Measurements from ENCODE around the gene R3HCC1L. TPM values are rescaled to one million over a fixed set of nuclear protein-coding genes. Genes with fewer than 3 reads are reported as not detected.
"Not testable (repeated sequence)": the region's sequence is repeated elsewhere in the genome, so short reads cannot be mapped to it uniquely, and the experiment has no call there.

Gene R3HCC1L
- total RNA-seq, 3 donors from 2014 or later, result 15.3 to 22.8 (median 18.8) TPM

DNA sequence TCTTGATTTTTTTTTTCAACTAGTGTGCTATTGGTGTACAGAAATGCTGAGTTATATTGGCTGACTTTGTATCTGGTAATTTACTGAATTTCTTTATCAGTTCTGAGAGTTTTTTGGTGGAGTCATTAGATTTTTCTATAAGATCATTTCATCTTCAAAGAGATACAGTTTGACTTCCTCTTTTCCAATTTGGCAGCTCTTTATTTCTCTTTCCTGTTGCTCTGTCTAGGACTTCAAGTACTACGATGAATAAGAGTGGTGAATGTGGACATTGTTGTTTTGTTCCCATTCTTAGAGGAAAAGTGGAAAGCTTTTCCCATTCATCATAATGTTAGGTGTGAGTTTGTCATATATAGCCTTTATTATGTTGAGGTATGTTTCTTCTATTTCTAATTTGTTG is 83.3 kb downstream of the R3HCC1L start:
- no peak for DNase-seq
- no peaks in the 10 kb centered on the region for H3K4me1 ChIP-seq (ENCODE audit: low read depth)
- H3K4me3 ChIP-seq, result no peak overlapping the region
- TF ChIP-seq, protein P1, sequence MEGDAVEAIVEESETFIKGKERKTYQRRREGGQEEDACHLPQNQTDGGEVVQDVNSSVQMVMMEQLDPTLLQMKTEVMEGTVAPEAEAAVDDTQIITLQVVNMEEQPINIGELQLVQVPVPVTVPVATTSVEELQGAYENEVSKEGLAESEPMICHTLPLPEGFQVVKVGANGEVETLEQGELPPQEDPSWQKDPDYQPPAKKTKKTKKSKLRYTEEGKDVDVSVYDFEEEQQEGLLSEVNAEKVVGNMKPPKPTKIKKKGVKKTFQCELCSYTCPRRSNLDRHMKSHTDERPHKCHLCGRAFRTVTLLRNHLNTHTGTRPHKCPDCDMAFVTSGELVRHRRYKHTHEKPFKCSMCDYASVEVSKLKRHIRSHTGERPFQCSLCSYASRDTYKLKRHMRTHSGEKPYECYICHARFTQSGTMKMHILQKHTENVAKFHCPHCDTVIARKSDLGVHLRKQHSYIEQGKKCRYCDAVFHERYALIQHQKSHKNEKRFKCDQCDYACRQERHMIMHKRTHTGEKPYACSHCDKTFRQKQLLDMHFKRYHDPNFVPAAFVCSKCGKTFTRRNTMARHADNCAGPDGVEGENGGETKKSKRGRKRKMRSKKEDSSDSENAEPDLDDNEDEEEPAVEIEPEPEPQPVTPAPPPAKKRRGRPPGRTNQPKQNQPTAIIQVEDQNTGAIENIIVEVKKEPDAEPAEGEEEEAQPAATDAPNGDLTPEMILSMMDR (IDR thresholded peaks at IDR 0.05), result no peak
- no peak for ATAC-seq
- H3K36me3 ChIP-seq (ENCODE audit: low read depth), result no peaks in the 10 kb centered on the region
- intact Hi-C loops (cut with DNase I, micrococcal nuclease), result no loop called here
- H3K9me3 ChIP-seq, result peaks cover 5% of the 10 kb centered on the region

DNA sequence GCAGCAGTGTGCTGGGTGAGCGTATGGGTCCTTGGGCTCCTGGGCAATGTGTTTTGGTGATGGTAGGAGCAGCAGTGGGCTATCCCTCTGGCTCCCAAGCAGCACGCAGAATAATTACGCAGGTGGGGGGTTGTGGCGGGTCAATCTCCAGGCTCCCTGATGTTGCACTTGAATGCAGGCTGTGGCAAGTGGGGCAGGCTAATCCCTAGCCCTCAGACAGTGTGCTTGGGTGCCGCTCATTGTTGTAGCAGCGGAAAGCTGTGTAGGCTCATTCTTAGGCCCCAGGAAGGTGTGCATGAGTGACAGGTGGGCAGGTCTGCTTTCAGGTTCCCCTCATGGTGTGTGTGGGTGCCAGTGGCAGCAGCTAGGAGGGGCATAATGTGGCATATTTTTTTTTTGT is 89.4 kb downstream of the R3HCC1L start:
- intact Hi-C loops (cut with DNase I, micrococcal nuclease), result no loop called here
- Histone ChIP-seq H3K4me3 (no peak overlapping the region), H3K4me1 (ENCODE audit: low read depth) (no peaks in the 10 kb centered on the region), H3K9me3 (peaks cover 8% of the 10 kb centered on the region), H3K36me3 (ENCODE audit: low read depth) (no peaks in the 10 kb centered on the region)
- TF ChIP-seq, protein P1 (IDR thresholded peaks at IDR 0.05), result no peak
- DNase-seq (no peak), ATAC-seq (no peak)

DNA sequence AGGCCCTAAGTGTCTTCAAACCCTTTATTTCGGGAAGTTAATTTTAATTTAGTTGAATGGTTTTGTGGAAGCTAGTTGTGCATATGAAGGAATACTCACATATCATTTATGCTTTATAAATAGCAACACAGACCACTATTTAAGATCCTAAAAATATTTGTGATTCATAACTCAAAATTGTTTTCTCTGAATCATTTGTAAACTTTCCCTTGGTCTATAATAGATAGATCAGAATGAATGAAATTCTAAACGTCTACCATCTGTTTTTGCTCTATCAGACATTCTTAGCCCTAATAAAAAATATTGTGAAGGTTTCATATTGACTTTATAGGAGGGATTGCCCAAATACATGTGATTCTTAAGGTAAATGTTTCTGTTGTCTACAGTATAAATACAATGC is 90.1 kb downstream of the R3HCC1L start:
- intact Hi-C loops (cut with DNase I, micrococcal nuclease), result no loop called here
- Histone ChIP-seq H3K4me1 (ENCODE audit: low read depth) (no peaks in the 10 kb centered on the region), H3K36me3 (ENCODE audit: low read depth) (no peaks in the 10 kb centered on the region), H3K9me3 (peaks cover 6% of the 10 kb centered on the region), H3K4me3 (no peak overlapping the region)
- DNase-seq (no peak), ATAC-seq (no peak)
- TF ChIP-seq, protein P1 (IDR thresholded peaks at IDR 0.05), result no peak

- TF ChIP-seq, protein P1 (IDR thresholded peaks at IDR 0.05), result no peak
- Histone ChIP-seq H3K4me1 (ENCODE audit: low read depth) (no peaks in the 10 kb centered on the region), H3K4me3 (no peak overlapping the region), H3K9me3 (peaks cover 6% of the 10 kb centered on the region), H3K36me3 (ENCODE audit: low read depth) (no peaks in the 10 kb centered on the region)
- DNase-seq (no peak), ATAC-seq (no peak)
- intact Hi-C loops (cut with DNase I, micrococcal nuclease), result no loop called here
Observed at GRCh38 chr10:98224996-98225395, 90.5 kb downstream of the R3HCC1L start.

- peaks cover 6% of the 10 kb centered on the region for H3K9me3 ChIP-seq
- intact Hi-C loops (cut with DNase I, micrococcal nuclease), result no loop called here
- no peak overlapping the region for H3K4me3 ChIP-seq
- TF ChIP-seq, protein P1 (IDR thresholded peaks at IDR 0.05), result no peak
- no peak for ATAC-seq
- H3K4me1 ChIP-seq (ENCODE audit: low read depth), result no peaks in the 10 kb centered on the region
- H3K36me3 ChIP-seq (ENCODE audit: low read depth), result no peaks in the 10 kb centered on the region
- DNase-seq, result no peak
Observed at GRCh38 chr10:98226508-98227144, 92.2 kb downstream of the R3HCC1L start.

- DNase-seq; H3K4me1 ChIP-seq (ENCODE audit: low read depth); H3K4me3 ChIP-seq; H3K36me3 ChIP-seq (ENCODE audit: low read depth); ATAC-seq; intact Hi-C loops (cut with DNase I, micrococcal nuclease); H3K9me3 ChIP-seq: not testable (repeated sequence)
Observed at GRCh38 chr10:98227713-98228112, 93.3 kb downstream of the R3HCC1L start.

- ATAC-seq; DNase-seq; H3K9me3 ChIP-seq; H3K4me3 ChIP-seq; intact Hi-C loops (cut with DNase I, micrococcal nuclease); H3K4me1 ChIP-seq (ENCODE audit: low read depth); H3K36me3 ChIP-seq (ENCODE audit: low read depth): not testable (repeated sequence)
Observed at GRCh38 chr10:98228266-98228665, 93.8 kb downstream of the R3HCC1L start.
